Upper lobe of left lung (tissue), 6 donors: ENCODE measurements around the gene TSKU. TPM values are rescaled to one million over a fixed set of nuclear protein-coding genes. Genes with fewer than 3 reads are reported as not detected.
A peak's percentile ranks its signal among the peaks of the same experiment; 100 is the strongest.
"Not testable (repeated sequence)": the region's sequence is repeated elsewhere in the genome, so short reads cannot be mapped to it uniquely, and the experiment has no call there.

Source experiments
- ATAC-seq, 2 donors: fragments of 200-7000 bp; cut with Tn5 transposase; one replicate each; pipeline ENCODE4 v1.9.1; 2022; ENCODE audit warnings: mild to moderate bottlenecking in 2 of 2, moderate library complexity in 2 of 2; ENCODE audit not compliant: low FRiP score in 2 of 2
- DNase-seq, 2 donors: peaks; one replicate each; pipeline ENCODE4 v3.0.0-alpha.2; 2019 to 2020
- H3K27ac ChIP-seq, 4 donors: fragments of 200-600 bp; sonication (generic); one replicate each; pipeline ENCODE4 v1.5.1; 2016 to 2019
- H3K27me3 ChIP-seq, 4 donors: fragments of 200-600 bp; sonication (generic); one replicate each; pipeline ENCODE4 v1.5.1; 2017 to 2019
- H3K36me3 ChIP-seq, 4 donors: fragments of 200-600 bp; sonication (generic); one replicate each; pipeline ENCODE4 v1.5.1; 2016 to 2019
- H3K4me1 ChIP-seq, 4 donors: fragments of 200-600 bp; sonication (generic); one replicate each; pipeline ENCODE4 v1.5.1; 2018 to 2019
- H3K4me3 ChIP-seq, 4 donors: fragments of 200-600 bp; sonication (generic); one replicate each; pipeline ENCODE4 v1.5.1; 2017 to 2019; ENCODE audit warnings: mild to moderate bottlenecking in 2 of 4, moderate library complexity in 1 of 4
- H3K9me3 ChIP-seq, 4 donors: fragments of 200-600 bp; sonication (generic); one replicate each; pipeline ENCODE4 v1.5.1; 2018 to 2019
- CTCF ChIP-seq, 6 experiments: fragments of 450-650 bp in 4 of 6; fragments of 200-600 bp in 2 of 6; sonication (generic) in 2 of 6; IDR thresholded peaks; one replicate each; pipeline ENCODE4 v1.5.1; 2016 to 2019; ENCODE audit warnings: antibody characterized with exemption in 6 of 6
- EP300 ChIP-seq, 4 donors: sonication (generic); formaldehyde crosslinking; IDR thresholded peaks; one replicate each; pipeline ENCODE4 v1.5.1; 2017; ENCODE audit warnings: antibody characterized with exemption in 4 of 4, control low read depth in 2 of 4
- POLR2A ChIP-seq, 4 donors: fragments of 450-650 bp; IDR thresholded peaks; one replicate each; pipeline ENCODE4 v1.5.1; 2016 to 2017; ENCODE audit warnings: antibody characterized with exemption in 4 of 4, mild to moderate bottlenecking in 2 of 4
- POLR2AphosphoS5 ChIP-seq, 2 donors: sonication (generic); formaldehyde crosslinking; IDR thresholded peaks; one replicate each; pipeline ENCODE4 v1.5.1; 2017; ENCODE audit warnings: antibody characterized with exemption in 2 of 2
- WGBS, 2 donors: methylation state at CpG; one replicate each; pipeline ENCODE4 v1.1.5; 2017 to 2018; 5-methylcytosine and 5-hydroxymethylcytosine counted together
- total RNA-seq, 6 donors: library from RNA; depleted of rRNA in 4 of 6; stranded (reverse); fragments of >200 nt in 4 of 6; gene quantifications; one replicate each; pipeline versions ENCODE4 v1.1.0 to v1.2.1, GENCODE V29; 2016 to 2021
- donor health status: DM: no; HTN: no; CAD: no; lungs with moderate emphysema.
- donor health status: DM: no; HTN: yes; CAD: no; lungs with severe emphysema.

TSKU gene
- total RNA-seq, 6 donors from 2014 or later = 2.1 to 19.8 (median 9.5) TPM

- TF ChIP-seq CTCF (IDR thresholded peaks at IDR 0.05) (no peak), EP300 (IDR thresholded peaks at IDR 0.05) (no peak), POLR2A (IDR thresholded peaks at IDR 0.05) (no peak), POLR2AphosphoS5 (IDR thresholded peaks at IDR 0.05) (no peak)
- peaks cover 0 to 4% (median 3%) of the 10 kb centered on the region in 4 donors for H3K27me3 ChIP-seq
- DNase-seq = no peak
- H3K36me3 ChIP-seq = no peaks in the 10 kb centered on the region
- WGBS, 2 donors = 66 to 67% methylated on average over 8 to 12 of the region's 12 CpGs
- ATAC-seq = peak in 1 of 2 donors; percentile 12
- no peak overlapping the region for H3K4me3 ChIP-seq
- H3K27ac ChIP-seq = peak overlapping the region in 3 of 4 donors; percentile 8 to 43 (median 36)
- no peaks in the 10 kb centered on the region for H3K9me3 ChIP-seq
- H3K4me1 ChIP-seq = peaks cover 28 to 45% (median 31%) of the 10 kb centered on the region in 4 donors
These were observed 4.9 kb downstream of the TSKU start for GRCh38 chr11:76787911-76788596.

- Histone ChIP-seq H3K36me3 (no peaks in the 10 kb centered on the region), H3K4me1 (peaks cover 28 to 45% (median 33%) of the 10 kb centered on the region in 4 donors), H3K27me3 (peaks cover 0 to 4% (median 2%) of the 10 kb centered on the region in 4 donors), H3K27ac (peak overlapping the region in 2 of 4 donors; percentile 25 to 43), H3K4me3 (no peak overlapping the region), H3K9me3 (no peaks in the 10 kb centered on the region)
- WGBS, 2 donors = 71 to 74% methylated on average over 9 to 10 of the region's 10 CpGs
- no peak for TF ChIP-seq EP300 (IDR thresholded peaks at IDR 0.05)
- TF ChIP-seq CTCF (IDR thresholded peaks at IDR 0.05) = no peak
- DNase-seq (peak; percentile 38 to 56), ATAC-seq (peak in 1 of 2 donors; percentile 67)
These were observed 5.7 kb downstream of the TSKU start for GRCh38 chr11:76788661-76789442.

GRCh38 chr11:76789443-76789719 is 6.2 kb downstream of the TSKU start:
- TF ChIP-seq POLR2AphosphoS5 (IDR thresholded peaks at IDR 0.05) = no peak
- TF ChIP-seq POLR2A (IDR thresholded peaks at IDR 0.05) = no peak
- TF ChIP-seq CTCF (IDR thresholded peaks at IDR 0.05) = no peak
- WGBS, 2 donors = 95 to 100% methylated on average over 2 of the region's 2 CpGs
- Histone ChIP-seq H3K27me3 (peaks cover 0 to under 1% (median 0%) of the 10 kb centered on the region in 4 donors), H3K36me3 (no peaks in the 10 kb centered on the region), H3K4me1 (peaks cover 23 to 42% (median 31%) of the 10 kb centered on the region in 4 donors), H3K27ac (peak overlapping the region in 1 of 4 donors; percentile 25), H3K9me3 (no peaks in the 10 kb centered on the region), H3K4me3 (no peak overlapping the region)
- no peak for DNase-seq
- no peak for ATAC-seq

- Histone ChIP-seq H3K4me1 (peaks cover 19 to 34% (median 28%) of the 10 kb centered on the region in 4 donors), H3K27me3 (no peaks in the 10 kb centered on the region), H3K4me3 (no peak overlapping the region), H3K27ac (peak overlapping the region in 1 of 4 donors; percentile 1), H3K36me3 (no peaks in the 10 kb centered on the region), H3K9me3 (no peaks in the 10 kb centered on the region)
- WGBS, 2 donors = 79 to 82% methylated on average over 5 of the region's 5 CpGs
- TF ChIP-seq POLR2A (IDR thresholded peaks at IDR 0.05) (no peak), POLR2AphosphoS5 (IDR thresholded peaks at IDR 0.05) (no peak), CTCF (IDR thresholded peaks at IDR 0.05) (no peak), EP300 (IDR thresholded peaks at IDR 0.05) (no peak)
- DNase-seq (peak in 1 of 2 donors; percentile 6), ATAC-seq (no peak)
These were observed 7.1 kb downstream of the TSKU start for GRCh38 chr11:76790251-76790650.

- H3K27ac ChIP-seq, H3K9me3 ChIP-seq, H3K27me3 ChIP-seq, DNase-seq, H3K36me3 ChIP-seq, H3K4me3 ChIP-seq, ATAC-seq: not testable (repeated sequence)
- 86 to 98% methylated on average over 4 of the region's 4 CpGs for WGBS, 2 donors
- peaks cover 19 to 30% (median 28%) of the 10 kb centered on the region in 4 donors for H3K4me1 ChIP-seq
These were observed 8.0 kb downstream of the TSKU start for GRCh38 chr11:76791002-76791770.
